GM18505 (cell line): ENCODE results near the gene PTPRT.

ENCODE experiments used
- ATAC-seq: cut with Tn5 transposase; IDR thresholded peaks from one replicate; pipeline ENCODE4 v1.9.1; 2021; ENCODE audit not compliant: unreplicated experiment
- POLR2A ChIP-seq: IDR thresholded peaks from 4 replicates; pipeline ENCODE4 v1.6.1; 2011; ENCODE audit warnings: borderline replicate concordance; ENCODE audit not compliant: insufficient read depth, insufficient read length; ENCODE audit errors: extremely low read depth

Gene PTPRT

DNA sequence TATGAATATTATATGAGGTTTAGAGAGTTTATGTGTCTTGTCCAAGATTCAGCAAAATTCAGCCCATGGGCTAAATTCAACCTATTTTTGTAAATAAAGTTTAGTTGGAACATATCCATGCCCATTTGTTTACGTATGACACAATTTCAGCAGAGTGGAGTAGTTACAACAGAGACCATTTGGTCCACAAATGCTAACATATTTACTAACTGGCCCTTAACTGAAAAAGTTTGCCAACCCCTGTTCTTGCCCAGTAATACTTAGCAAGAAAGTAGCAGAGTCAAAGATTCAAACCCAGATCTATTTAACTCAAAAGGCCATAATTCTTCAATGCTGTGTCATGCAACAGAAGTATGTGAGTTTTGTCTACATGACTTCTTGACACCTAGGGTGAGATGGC, 561.0 kb downstream of the PTPRT start:
- TF ChIP-seq POLR2A = no peak
- no peak for ATAC-seq

GRCh38 chr20:42613076-42613475, 576.6 kb downstream of the PTPRT start:
- no peak for ATAC-seq

GRCh38 chr20:42611889-42612837, 577.5 kb downstream of the PTPRT start:
- no peak for ATAC-seq
- TF ChIP-seq POLR2A = no peak

More at GRCh38 chr20:42613076-42613475, 576.6 kb downstream of the PTPRT start:
- TF ChIP-seq POLR2A = no peak

GRCh38 chr20:42611423-42611822, 578.3 kb downstream of the PTPRT start:
- no peak for ATAC-seq
- no peak for TF ChIP-seq POLR2A

DNA sequence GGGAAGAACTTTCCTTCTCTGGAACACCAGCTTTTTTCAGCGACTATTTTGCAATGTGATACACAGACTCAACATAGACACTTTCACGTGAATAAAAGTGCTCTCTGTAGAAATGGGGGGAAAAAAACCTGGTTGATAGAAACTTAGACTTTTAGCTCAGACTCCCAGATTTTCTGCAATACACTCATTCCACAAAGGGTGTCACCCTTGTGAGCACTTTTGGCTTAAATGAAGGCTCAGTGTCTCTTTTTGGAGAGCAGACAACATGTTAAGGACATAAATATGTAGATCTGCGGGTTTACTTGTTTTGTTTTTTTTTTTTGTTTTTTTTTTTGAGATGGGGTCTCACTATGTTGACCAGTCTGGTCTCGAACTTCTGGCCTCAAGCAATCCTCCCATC, 579.6 kb downstream of the PTPRT start:
- no peak for ATAC-seq

DNA sequence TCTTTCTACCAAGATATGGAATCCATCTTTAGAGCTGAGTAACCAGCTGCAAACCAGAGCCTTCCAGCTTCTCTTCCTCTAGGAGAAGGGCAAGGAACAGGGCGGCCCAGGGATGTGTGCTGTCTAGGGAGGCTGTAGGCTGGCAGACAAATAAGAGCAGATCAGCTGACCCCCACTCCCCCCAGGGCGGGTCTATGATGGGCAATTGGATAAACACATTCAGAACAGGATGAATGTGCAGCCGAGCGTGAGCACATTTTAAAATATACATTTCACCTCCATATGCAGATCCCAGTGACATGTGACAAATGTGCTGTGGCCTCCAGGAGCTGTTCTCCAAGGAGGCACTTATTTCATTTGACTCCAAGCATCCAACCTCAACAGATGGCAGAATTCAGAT, 580.1 kb downstream of the PTPRT start:
- ATAC-seq = no peak
- no peak for TF ChIP-seq POLR2A

More for the DNA sequence above, 579.6 kb downstream of the PTPRT start:
- no peak for TF ChIP-seq POLR2A

DNA sequence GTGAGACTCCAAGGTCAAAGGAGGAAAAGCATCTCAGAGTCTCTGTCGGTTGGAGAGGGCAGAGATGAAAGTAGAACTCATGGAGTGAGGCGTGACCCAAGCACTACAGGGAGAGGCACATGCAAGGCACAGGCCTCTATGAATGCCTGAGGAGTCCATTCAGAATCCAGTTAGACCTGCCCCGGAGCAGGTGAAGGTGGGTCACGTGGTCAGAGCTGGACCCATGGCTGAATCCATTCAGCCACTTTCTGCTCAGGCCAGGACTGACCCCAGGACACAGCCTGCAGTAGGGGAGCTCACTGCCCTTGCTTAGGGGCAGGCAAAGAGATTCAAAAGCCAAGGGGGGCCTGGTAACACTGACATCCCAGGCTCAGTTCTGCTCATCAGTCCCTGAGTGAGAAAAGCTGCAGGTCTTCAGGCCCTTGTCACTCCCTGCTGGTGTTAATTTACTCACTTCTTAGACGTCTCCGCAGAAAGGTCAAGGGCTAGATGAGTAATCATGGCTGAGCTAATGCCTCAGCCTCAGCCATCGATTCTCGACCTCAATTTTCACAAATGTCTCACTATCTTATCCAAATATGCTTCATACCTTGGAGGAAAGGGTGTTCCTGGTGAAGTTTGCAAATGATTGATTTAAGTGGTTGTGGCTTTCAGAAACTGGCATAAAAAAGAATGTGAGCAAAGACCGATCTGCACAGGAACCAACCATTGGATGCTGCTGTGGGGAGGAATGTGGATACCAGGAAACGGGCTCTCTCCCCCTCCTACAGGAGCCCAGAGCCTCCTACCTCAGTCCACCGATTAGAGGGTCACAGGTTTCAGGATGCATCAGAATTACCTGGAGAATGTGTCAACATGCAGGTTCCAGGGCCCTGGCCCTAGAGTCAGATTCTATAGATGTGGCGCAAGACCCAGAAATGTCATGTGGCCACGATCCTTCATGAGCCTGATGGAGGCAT, 584.4 kb downstream of the PTPRT start:
- ATAC-seq = no peak
- TF ChIP-seq POLR2A = no peak

GRCh38 chr20:42603655-42604054, 586.1 kb downstream of the PTPRT start:
- no peak for ATAC-seq
- no peak for TF ChIP-seq POLR2A

- ATAC-seq = no peak
These were observed 591.1 kb downstream of the PTPRT start for GRCh38 chr20:42598581-42598980.

DNA sequence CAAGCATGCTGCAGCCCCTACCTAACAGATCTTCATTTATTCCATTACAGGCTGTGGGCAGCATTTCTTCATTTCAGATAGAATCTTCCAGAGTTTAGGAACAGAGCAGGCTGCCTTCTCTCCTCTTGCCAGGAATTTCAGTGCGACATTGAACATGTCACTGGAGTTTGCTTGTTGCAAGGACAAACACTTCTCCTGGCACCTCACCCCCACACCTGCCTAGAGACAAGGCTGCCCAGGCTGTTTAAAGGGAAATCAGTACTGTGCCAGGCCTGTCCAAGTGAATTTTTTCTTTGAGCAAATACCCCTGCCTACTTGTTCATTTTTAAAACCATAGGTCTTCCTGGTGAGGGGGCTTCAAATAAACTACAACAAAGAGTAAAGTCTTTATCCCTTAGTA, 594.1 kb downstream of the PTPRT start:
- ATAC-seq = no peak
- no peak for TF ChIP-seq POLR2A

More at GRCh38 chr20:42598581-42598980, 591.1 kb downstream of the PTPRT start:
- no peak for TF ChIP-seq POLR2A

- no peak for TF ChIP-seq POLR2A
- ATAC-seq = no peak
These were observed 595.0 kb downstream of the PTPRT start for GRCh38 chr20:42594659-42595058.

DNA sequence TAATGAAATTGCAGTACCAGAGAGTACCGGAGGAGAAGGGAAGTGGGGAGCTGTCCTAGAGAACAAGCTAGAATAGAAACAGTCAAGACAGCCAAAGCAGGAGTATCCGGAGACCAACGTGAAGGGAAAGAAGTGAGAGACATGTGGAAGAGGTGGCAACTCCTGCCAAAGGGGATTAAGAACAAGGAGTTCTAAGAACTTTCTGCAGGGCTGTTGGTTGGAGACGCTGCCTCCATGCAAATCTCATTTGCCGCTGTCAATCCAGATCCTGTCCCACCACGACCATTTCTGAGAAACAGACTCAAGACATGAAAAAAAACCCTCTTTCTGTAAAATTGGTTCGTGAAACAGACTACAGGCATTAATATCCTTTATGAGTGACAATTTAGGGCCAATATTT, 595.7 kb downstream of the PTPRT start:
- ATAC-seq = no peak
- no peak for TF ChIP-seq POLR2A

- no peak for TF ChIP-seq POLR2A
- no peak for ATAC-seq
These were observed 599.6 kb downstream of the PTPRT start for GRCh38 chr20:42589976-42590639.
